ENCODE data around the gene PDXP.

Gene PDXP

DNA sequence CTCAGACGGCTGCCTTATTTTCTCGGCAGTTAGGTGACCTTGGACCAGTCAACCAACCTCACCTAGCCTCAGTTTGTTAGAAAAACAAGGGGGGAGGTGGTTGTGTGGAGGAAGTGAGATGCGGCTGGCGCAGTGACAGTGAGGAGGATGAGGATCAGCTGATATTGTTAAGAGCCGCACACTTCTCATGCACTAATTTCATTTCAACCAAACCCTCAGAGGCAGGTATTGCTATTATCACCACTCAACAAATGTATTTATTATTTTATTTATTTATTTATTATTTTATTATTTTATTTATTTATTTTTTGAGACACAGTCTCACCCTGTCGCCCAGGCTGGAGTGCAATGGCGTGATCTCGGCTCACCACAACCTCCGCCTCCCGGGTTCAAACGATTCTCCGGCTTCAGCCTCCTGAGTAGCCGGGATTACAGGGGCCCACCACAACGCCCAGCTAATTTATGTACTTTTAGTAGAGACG is 19.0 kb downstream of the PDXP start:
- peak overlapping the region; percentile 81 to 94 for H3K27ac ChIP-seq
- H3K4me3 ChIP-seq = peak overlapping the region; percentile 72 to 84

DNA sequence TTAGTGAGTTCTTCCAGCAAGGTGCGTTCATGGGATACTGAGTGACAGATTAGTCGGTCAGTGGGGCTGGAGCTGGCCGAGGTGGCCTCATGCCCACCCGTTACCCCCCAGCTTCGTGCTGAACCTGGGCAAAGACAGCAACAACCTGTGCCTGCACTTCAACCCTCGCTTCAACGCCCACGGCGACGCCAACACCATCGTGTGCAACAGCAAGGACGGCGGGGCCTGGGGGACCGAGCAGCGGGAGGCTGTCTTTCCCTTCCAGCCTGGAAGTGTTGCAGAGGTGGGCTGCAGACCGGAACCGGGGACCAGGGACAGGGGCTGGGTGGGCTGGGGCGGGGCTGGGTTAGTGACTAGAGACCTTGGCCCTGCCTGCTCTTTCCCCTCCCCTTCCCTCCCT is 19.8 kb downstream of the PDXP start:
- no peak for DNase-seq
- no peaks in the 10 kb centered on the region for H3K9me3 ChIP-seq
- H3K4me3 ChIP-seq = no peak overlapping the region
- intact Hi-C loops (cut with DNase I; ENCODE audit: low total_unique reads) = no loop called here
- H3K4me1 ChIP-seq = peaks cover 0 to 55% (median 23%) of the 10 kb centered on the region in 4 donors
- TF ChIP-seq, protein P1, sequence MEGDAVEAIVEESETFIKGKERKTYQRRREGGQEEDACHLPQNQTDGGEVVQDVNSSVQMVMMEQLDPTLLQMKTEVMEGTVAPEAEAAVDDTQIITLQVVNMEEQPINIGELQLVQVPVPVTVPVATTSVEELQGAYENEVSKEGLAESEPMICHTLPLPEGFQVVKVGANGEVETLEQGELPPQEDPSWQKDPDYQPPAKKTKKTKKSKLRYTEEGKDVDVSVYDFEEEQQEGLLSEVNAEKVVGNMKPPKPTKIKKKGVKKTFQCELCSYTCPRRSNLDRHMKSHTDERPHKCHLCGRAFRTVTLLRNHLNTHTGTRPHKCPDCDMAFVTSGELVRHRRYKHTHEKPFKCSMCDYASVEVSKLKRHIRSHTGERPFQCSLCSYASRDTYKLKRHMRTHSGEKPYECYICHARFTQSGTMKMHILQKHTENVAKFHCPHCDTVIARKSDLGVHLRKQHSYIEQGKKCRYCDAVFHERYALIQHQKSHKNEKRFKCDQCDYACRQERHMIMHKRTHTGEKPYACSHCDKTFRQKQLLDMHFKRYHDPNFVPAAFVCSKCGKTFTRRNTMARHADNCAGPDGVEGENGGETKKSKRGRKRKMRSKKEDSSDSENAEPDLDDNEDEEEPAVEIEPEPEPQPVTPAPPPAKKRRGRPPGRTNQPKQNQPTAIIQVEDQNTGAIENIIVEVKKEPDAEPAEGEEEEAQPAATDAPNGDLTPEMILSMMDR (IDR thresholded peaks at IDR 0.05) = no peak
- H3K27ac ChIP-seq = peak overlapping the region in 1 of 2 donors; percentile 26
- no peaks in the 10 kb centered on the region for H3K27me3 ChIP-seq
- peaks cover 0 to 23% (median 17%) of the 10 kb centered on the region in 3 donors for H3K36me3 ChIP-seq

More for the DNA sequence above, 19.0 kb downstream of the PDXP start:
- intact Hi-C loops (cut with DNase I; ENCODE audit: low total_unique reads) = no loop called here
- TF ChIP-seq, protein P1 (IDR thresholded peaks at IDR 0.05) = no peak
- Histone ChIP-seq H3K9me3 (no peaks in the 10 kb centered on the region), H3K27me3 (no peaks in the 10 kb centered on the region), H3K36me3 (peaks cover 0 to 23% (median 17%) of the 10 kb centered on the region in 3 donors), H3K4me1 (peaks cover 0 to 62% (median 28%) of the 10 kb centered on the region in 4 donors)
- no peak for DNase-seq

DNA sequence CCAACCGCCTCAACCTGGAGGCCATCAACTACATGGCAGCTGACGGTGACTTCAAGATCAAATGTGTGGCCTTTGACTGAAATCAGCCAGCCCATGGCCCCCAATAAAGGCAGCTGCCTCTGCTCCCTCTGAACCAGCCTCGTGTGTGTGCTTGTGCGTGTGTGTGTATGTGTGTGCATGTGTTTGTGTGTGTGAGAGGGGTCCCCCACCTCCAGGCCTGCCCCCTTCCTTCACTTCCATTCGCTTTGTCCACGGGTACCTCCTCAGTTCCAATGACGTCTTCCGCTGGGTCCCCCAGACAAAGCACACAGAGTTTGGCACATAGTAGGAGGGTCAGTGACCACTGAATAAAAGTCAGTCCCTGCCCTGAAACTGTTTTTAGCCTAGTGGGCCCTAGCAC is 21.1 kb downstream of the PDXP start:
- no peak for DNase-seq
- Histone ChIP-seq H3K4me1 (peaks cover 0 to 42% (median 12%) of the 10 kb centered on the region in 4 donors), H3K4me3 (no peak overlapping the region), H3K27me3 (no peaks in the 10 kb centered on the region), H3K9me3 (no peaks in the 10 kb centered on the region), H3K36me3 (peaks cover 0 to 23% (median 17%) of the 10 kb centered on the region in 3 donors), H3K27ac (no peak overlapping the region)
- TF ChIP-seq, protein P1 (IDR thresholded peaks at IDR 0.05) = no peak
- intact Hi-C loops (cut with DNase I; ENCODE audit: low total_unique reads) = loop anchor here (2.0 to 10.0 kb wide), 3 partner anchors 17 to 75 kb away; no protein-coding TSS in a partner anchor

DNA sequence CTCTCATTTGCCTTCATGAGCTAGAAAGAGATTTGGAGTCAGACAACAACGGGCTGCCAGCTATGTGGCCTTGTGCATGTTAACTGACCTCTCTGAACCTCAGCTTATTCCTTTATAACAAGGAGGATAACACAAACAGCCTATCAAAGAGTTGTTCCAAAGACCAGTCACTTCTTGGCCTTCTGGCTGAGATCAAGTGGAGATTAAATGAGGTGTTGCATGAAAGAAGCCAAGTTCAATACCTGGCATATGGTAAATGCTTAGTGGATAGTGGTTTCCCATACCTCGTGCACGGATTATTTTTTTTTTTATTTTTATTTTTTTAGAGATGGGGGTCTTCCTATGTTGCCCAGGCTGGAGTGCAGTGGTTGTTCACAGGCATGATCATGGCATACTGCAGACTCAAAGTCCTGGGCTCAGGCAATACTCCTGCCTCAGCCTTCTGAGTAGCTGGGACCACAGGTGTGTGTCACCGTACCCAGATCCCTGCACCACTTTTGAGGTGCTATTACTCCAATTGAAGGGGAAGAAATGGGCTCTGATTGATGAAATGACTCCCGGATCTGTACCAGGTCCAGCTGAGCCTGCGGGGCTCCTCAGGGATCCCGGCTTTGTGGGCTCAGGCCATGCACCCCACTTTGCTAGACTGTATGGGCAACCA is 21.8 kb downstream of the PDXP start:
- Histone ChIP-seq H3K9me3 (no peaks in the 10 kb centered on the region), H3K27ac (no peak overlapping the region), H3K27me3 (no peaks in the 10 kb centered on the region), H3K4me1 (peaks cover 0 to 37% (median 8%) of the 10 kb centered on the region in 4 donors), H3K4me3 (no peak overlapping the region), H3K36me3 (peaks cover 0 to 23% (median 17%) of the 10 kb centered on the region in 3 donors)
- TF ChIP-seq, protein P1 (IDR thresholded peaks at IDR 0.05) = no peak
- intact Hi-C loops (cut with DNase I; ENCODE audit: low total_unique reads) = loop anchor here (2.0 to 10.0 kb wide), 3 partner anchors 18 to 74 kb away; no protein-coding TSS in a partner anchor
- DNase-seq = no peak

DNA sequence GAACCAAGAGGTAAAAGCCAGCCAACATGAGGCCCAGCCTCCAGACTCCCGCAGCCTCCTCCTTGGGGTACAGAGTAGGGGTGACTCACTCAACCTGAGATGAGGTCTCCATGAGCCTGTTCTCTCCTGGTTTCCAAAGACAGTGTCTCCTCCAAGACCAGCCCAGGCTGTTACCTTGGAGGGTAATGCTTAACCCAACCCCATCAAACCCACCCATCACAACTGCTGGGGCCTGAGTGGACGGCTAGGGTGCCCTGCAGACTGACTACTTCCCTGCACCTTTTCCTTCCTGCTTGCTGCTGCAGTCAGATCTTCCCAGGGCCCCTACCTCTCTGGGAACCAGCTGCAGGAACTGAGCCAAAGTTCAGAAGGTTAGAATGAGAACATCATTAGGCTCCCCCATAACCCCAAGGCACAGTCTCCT is 22.5 kb downstream of the PDXP start:
- H3K27ac ChIP-seq = no peak overlapping the region
- peaks cover 0 to 38% (median 10%) of the 10 kb centered on the region in 4 donors for H3K4me1 ChIP-seq
- DNase-seq = no peak
- intact Hi-C loops (cut with DNase I; ENCODE audit: low total_unique reads) = loop anchor here (2.0 to 10.0 kb wide), 3 partner anchors 18 to 74 kb away; no protein-coding TSS in a partner anchor
- H3K4me3 ChIP-seq = no peak overlapping the region
- TF ChIP-seq, protein P1 (IDR thresholded peaks at IDR 0.05) = no peak
- no peaks in the 10 kb centered on the region for H3K9me3 ChIP-seq
- H3K27me3 ChIP-seq = no peaks in the 10 kb centered on the region
- peaks cover 0 to 23% (median 17%) of the 10 kb centered on the region in 3 donors for H3K36me3 ChIP-seq
